Measurements from ENCODE around the gene TRIM8. TPM values are rescaled to one million over a fixed set of nuclear protein-coding genes. Genes with fewer than 3 reads are reported as not detected.

TRIM8 gene
- total RNA-seq, 1 experiment from 2014 or later, result 91.6 TPM

- H3K9ac ChIP-seq (ENCODE audit: low read length), result no peak overlapping the region
- ATAC-seq, result no peak
- ChIA-PET POLR2A (no interaction called here), CTCF (no interaction called here), RAD21 (ENCODE audit: low non-redundant PET in 1 of 2, low total read pairs in 2 of 2, uncharacterized antibody in 2 of 2, unreplicated experiment in 2 of 2) (no interaction called here)
- no peaks in the 10 kb centered on the region for H4K20me1 ChIP-seq (ENCODE audit: insufficient read depth)
- H3K9me3 ChIP-seq (ENCODE audit: control insufficient read depth in 1 of 2, insufficient read depth in 1 of 2, low read depth in 1 of 2, low read length in 2 of 2), result no peaks in the 10 kb centered on the region
- BruUV-seq (replicated peaks), result no TSS peak
- DNase-seq (ENCODE audit: low read depth, low spot score), result no peak
- no peak overlapping the region for H3K4me2 ChIP-seq (ENCODE audit: low read length)
- no peak overlapping the region for H2AFZ ChIP-seq (ENCODE audit: low read depth, low read length, poor library complexity, severe bottlenecking)
- H3K4me1 ChIP-seq (ENCODE audit: control insufficient read depth in 1 of 2, insufficient read depth in 2 of 2, low read length in 2 of 2), result peaks cover 11 to 69% of the 10 kb centered on the region in 2 experiments
- no peaks in the 10 kb centered on the region for H3K79me2 ChIP-seq (ENCODE audit: insufficient read depth, low read length)
- TF ChIP-seq YY1 (IDR thresholded peaks at IDR 0.05; ENCODE audit: extremely low read depth, insufficient replicate concordance, low read depth, low read length) (no peak), EGR1 (IDR thresholded peaks at IDR 0.05; ENCODE audit: low read depth) (no peak), JUND (IDR thresholded peaks at IDR 0.05) (no peak), POLR2A (IDR thresholded peaks at IDR 0.05; ENCODE audit: borderline replicate concordance, extremely low read depth, insufficient read depth, insufficient read length) (no peak), CEBPB (IDR thresholded peaks at IDR 0.05; ENCODE audit: low read depth) (no peak), TCF7L2 (IDR thresholded peaks at IDR 0.05; ENCODE audit: borderline replicate concordance, extremely low read depth, insufficient read depth, insufficient read length) (no peak), ZFX (IDR thresholded peaks at IDR 0.05) (no peak)
- H3K4me3 ChIP-seq (replicated peaks in 1 of 2; ENCODE audit: low read depth in 1 of 2, low read length in 2 of 2), result no peak overlapping the region
- H3K36me3 ChIP-seq (ENCODE audit: control insufficient read depth in 1 of 2, insufficient read depth in 2 of 2, low read length in 2 of 2), result 0 out of 4 replicates have a peak, but pooled peaks cover 0 to 3% of the 10 kb centered on the region in 2 experiments
- no peak overlapping the region for H3K27ac ChIP-seq (ENCODE audit: low read depth, low read length)
- intact Hi-C loops (cut with micrococcal nuclease), result no loop called here
- H3K9me2 ChIP-seq (ENCODE audit: insufficient read depth), result no peaks in the 10 kb centered on the region
- H3K27me3 ChIP-seq (ENCODE audit: insufficient read depth, low read length), result no peaks in the 10 kb centered on the region
Measured at GRCh38 chr10:102612964-102613275, 31.4 kb upstream of the TRIM8 start.

- no peak for DNase-seq (ENCODE audit: low read depth, low spot score)
- POLR2A ChIA-PET, result interaction anchor here (1.2 kb wide), 1 partner anchor 9 kb away, joined by 4 read pairs; no protein-coding TSS in a partner anchor
- TF ChIP-seq ELF1 (IDR thresholded peaks at IDR 0.05; ENCODE audit: borderline replicate concordance, low read depth), result no peak
- no peak for TF ChIP-seq SRF (IDR thresholded peaks at IDR 0.05; ENCODE audit: low read depth)
- TF ChIP-seq FOSL1 (IDR thresholded peaks at IDR 0.05; ENCODE audit: low read depth), result no peak
- TF ChIP-seq ZBTB33 (IDR thresholded peaks at IDR 0.05; ENCODE audit: extremely low read depth, insufficient replicate concordance, low read length), result no peak
- no peak for TF ChIP-seq MAX (IDR thresholded peaks at IDR 0.05)
- no peak for TF ChIP-seq POLR2AphosphoS5 (IDR thresholded peaks at IDR 0.05; ENCODE audit: low read depth, low read length)
- no peak for TF ChIP-seq POLR2A (IDR thresholded peaks at IDR 0.05; ENCODE audit: borderline replicate concordance, extremely low read depth, insufficient read depth, insufficient read length)
- TF ChIP-seq ZNF274 (IDR thresholded peaks at IDR 0.05; ENCODE audit: low read depth, low read length), result no peak
- no peak for TF ChIP-seq CTCF (IDR thresholded peaks at IDR 0.05 in 2 of 3, conservative IDR thresholded peaks at IDR 0.05 in 1 of 3; ENCODE audit: borderline replicate concordance in 1 of 3, insufficient read depth in 1 of 3, low read depth in 2 of 3, low read length in 2 of 3)
Measured at GRCh38 chr10:102613286-102613685, 31.0 kb upstream of the TRIM8 start.

More at GRCh38 chr10:102613286-102613685, 31.0 kb upstream of the TRIM8 start:
- Histone ChIP-seq H3K27ac (ENCODE audit: low read depth, low read length) (no peak overlapping the region), H3K4me2 (ENCODE audit: low read length) (no peak overlapping the region), H3K9me2 (ENCODE audit: insufficient read depth) (no peaks in the 10 kb centered on the region), H3K9me3 (ENCODE audit: control insufficient read depth in 1 of 2, insufficient read depth in 1 of 2, low read depth in 1 of 2, low read length in 2 of 2) (no peaks in the 10 kb centered on the region), H2AFZ (ENCODE audit: low read depth, low read length, poor library complexity, severe bottlenecking) (no peak overlapping the region), H3K9ac (ENCODE audit: low read length) (no peak overlapping the region), H3K79me2 (ENCODE audit: insufficient read depth, low read length) (no peaks in the 10 kb centered on the region), H4K20me1 (ENCODE audit: insufficient read depth) (no peaks in the 10 kb centered on the region), H3K4me1 (ENCODE audit: control insufficient read depth in 1 of 2, insufficient read depth in 2 of 2, low read length in 2 of 2) (peaks cover 8 to 66% of the 10 kb centered on the region in 2 experiments), H3K4me3 (replicated peaks in 1 of 2; ENCODE audit: low read depth in 1 of 2, low read length in 2 of 2) (no peak overlapping the region), H3K36me3 (ENCODE audit: control insufficient read depth in 1 of 2, insufficient read depth in 2 of 2, low read length in 2 of 2) (0 out of 4 replicates have a peak, but pooled peaks cover 0 to 3% of the 10 kb centered on the region in 2 experiments), H3K27me3 (ENCODE audit: insufficient read depth, low read length) (no peaks in the 10 kb centered on the region)
- RAD21 ChIA-PET (ENCODE audit: low non-redundant PET in 1 of 2, low total read pairs in 2 of 2, uncharacterized antibody in 2 of 2, unreplicated experiment in 2 of 2), result no interaction called here
- CTCF ChIA-PET, result no interaction called here
- no peak for ATAC-seq
- intact Hi-C loops (cut with micrococcal nuclease), result no loop called here
- no TSS peak for BruUV-seq (replicated peaks)
